GM19023 (cell line): Measurements from ENCODE around the gene ACBD6.

ENCODE experiments used
- ATAC-seq: cut with Tn5 transposase; IDR thresholded peaks from one replicate; pipeline ENCODE4 v1.9.1; 2021; ENCODE audit warnings: mild to moderate bottlenecking, moderate library complexity; ENCODE audit not compliant: unreplicated experiment

ACBD6 gene

GRCh38 chr1:180301135-180301742 is 201.1 kb downstream of the ACBD6 start:
- ATAC-seq = no peak

- no peak for ATAC-seq
Observed at GRCh38 chr1:180299479-180300221, 202.7 kb downstream of the ACBD6 start.

GRCh38 chr1:180295999-180296398 is 206.4 kb downstream of the ACBD6 start:
- no peak for ATAC-seq

GRCh38 chr1:180294711-180295110 is 207.7 kb downstream of the ACBD6 start:
- ATAC-seq = no peak

- ATAC-seq = no peak
Observed at GRCh38 chr1:180291004-180291403, 211.4 kb downstream of the ACBD6 start.

- ATAC-seq = no peak
Observed at GRCh38 chr1:180290265-180291001, 211.9 kb downstream of the ACBD6 start.

- no peak for ATAC-seq
Observed at GRCh38 chr1:180288940-180289339, 213.4 kb downstream of the ACBD6 start.

- ATAC-seq = no peak
Observed at GRCh38 chr1:180287988-180288705, 214.2 kb downstream of the ACBD6 start.

GRCh38 chr1:180286417-180286816 is 216.0 kb downstream of the ACBD6 start:
- ATAC-seq = no peak

GRCh38 chr1:180283098-180283497 is 219.3 kb downstream of the ACBD6 start:
- ATAC-seq = no peak

GRCh38 chr1:180282401-180283044 is 219.9 kb downstream of the ACBD6 start:
- ATAC-seq = no peak

GRCh38 chr1:180281490-180281889 is 220.9 kb downstream of the ACBD6 start:
- ATAC-seq = no peak

GRCh38 chr1:180280617-180281016 is 221.8 kb downstream of the ACBD6 start:
- ATAC-seq = no peak

- ATAC-seq = no peak
Observed at GRCh38 chr1:180279651-180280050, 222.7 kb downstream of the ACBD6 start.

- no peak for ATAC-seq
Observed at GRCh38 chr1:180278596-180279395, 223.6 kb downstream of the ACBD6 start.

- no peak for ATAC-seq
Observed at GRCh38 chr1:180278194-180278515, 224.2 kb downstream of the ACBD6 start.

- no peak for ATAC-seq
Observed at GRCh38 chr1:180277476-180278193, 224.7 kb downstream of the ACBD6 start.

GRCh38 chr1:180275726-180276125 is 226.7 kb downstream of the ACBD6 start:
- no peak for ATAC-seq

- no peak for ATAC-seq
Observed at GRCh38 chr1:180274221-180274620, 228.2 kb downstream of the ACBD6 start.
